IPS DF 19.7 (cell line): ENCODE results near the gene RNF130.
A peak's percentile ranks its signal among the peaks of the same experiment; 100 is the strongest.

ENCODE experiments used
- DNase-seq: peaks from one replicate; pipeline ENCODE4 v3.0.0-alpha.2; 2013; ENCODE audit warnings: low read depth, low spot score

The RNF130 gene

DNA sequence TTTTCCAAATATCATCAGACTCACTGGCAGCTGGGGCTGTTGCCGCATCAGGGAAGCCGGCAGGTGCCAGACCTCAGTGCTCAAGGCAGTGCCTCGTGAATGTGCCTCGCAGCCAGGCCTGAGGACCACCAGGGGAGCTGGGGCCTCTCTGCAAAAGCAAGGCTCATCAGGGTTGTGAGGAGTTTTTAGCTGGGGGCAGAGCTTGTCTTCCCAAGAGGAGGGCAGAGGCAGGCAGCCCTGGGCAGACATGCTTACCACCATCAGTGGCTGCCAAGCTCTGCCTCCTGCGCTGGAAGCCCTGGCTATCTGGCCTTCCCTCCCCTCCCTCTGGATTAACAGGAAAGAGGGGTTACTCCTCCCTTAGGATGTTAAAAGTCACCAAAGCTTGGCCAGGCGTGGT is 155.0 kb downstream of the RNF130 start:
- no peak for DNase-seq

DNA sequence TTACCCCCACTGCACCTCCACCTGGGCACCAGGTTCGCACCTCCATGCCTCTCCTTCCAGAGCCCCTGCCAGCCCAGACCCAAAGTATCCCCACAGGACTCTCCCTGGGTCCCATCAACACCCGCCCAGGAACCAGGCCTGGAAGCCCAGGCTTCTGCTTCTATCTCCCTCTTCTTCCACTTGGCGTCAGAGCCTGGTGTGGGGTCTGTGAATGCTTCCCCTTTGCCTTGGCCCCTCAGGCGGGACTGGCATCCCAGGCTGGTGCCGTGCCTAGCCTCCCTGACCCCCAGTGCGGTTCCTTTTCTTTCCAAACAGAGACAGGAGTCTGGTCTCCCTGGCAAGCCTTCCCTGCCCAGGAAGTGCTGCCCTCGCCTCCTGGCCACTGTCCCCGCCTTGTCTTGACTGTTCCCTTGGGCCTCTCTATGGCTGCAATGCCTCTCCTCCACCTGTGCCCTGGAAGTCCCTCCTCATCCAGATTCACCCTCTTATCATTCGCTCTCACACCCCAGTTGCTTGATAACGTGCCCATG is 156.1 kb downstream of the RNF130 start:
- DNase-seq, result no peak

DNA sequence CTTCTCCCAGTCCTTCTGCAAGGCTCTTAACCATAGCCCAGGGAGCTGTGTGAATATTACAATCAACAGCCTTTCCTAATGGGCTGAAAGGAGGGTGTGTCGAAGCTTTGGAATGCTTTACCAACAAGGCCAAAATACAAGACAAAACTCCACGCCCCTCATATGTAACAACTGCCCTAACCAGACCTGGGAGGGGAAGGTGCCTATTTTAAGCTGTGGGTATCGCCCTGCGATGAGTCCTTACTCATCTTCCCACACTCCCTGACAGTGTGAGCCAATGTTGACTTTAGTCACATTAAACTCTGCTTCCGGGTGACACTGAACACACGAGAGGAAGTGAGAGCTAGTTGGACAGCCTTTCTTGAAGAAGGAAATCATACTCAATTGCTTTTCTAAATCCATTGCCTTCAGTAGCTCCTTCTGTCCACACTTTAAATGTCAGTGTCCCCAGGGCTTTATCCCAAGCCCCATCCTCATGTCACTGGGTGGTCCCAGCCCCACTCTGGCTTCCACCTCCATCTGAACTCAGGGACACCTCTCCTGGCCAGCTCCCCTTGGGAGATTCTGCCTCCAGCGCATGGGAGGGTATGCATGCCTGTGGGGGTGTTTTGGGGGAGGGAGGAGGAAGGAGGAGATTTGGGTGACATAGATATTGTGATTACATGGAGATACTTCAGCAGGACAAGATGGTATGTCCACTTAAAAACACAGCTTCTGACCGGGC is 157.4 kb downstream of the RNF130 start:
- DNase-seq, result no peak

DNA sequence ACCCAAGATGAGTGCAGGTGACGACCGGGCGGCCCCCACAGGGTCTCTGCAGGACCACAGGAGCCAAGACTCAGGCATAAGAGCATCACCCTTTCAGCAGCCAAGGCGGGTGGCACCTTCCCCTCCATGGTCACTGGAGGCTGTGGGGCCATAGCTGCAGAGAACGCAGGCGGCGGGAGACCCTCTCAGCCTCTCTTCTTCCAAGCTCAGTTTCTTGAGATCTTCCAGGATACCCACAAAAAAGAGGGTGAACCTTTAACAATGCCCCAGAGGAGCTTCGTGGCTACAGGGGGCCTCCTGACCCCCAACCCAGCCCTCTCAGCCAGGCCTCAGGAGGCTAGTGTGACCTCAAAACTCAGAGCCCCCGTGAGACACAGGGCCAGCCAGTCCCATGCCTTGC is 158.1 kb downstream of the RNF130 start:
- DNase-seq, result no peak

GRCh38 chr5:179912951-179913350 is 158.6 kb downstream of the RNF130 start:
- no peak for DNase-seq

GRCh38 chr5:179912386-179912785 is 159.2 kb downstream of the RNF130 start:
- no peak for DNase-seq

DNA sequence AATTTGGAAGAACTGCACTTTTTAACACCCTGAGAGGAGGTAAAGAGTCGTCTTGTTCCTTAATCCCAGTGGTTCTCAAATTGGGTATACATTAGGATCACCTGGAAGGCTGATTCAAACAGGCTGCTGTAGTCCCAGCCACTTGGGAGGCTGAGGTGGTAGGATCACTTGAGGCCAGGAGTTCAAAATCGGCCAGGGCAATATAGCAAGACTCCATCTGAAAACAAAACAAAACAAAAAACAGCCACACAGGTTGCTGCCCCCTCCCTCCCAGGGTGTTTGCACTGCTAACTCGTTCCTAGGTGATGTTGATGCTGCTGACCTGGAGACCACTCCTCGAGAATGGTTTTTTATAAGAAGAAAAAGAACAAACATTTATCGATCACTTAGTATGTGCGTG is 162.3 kb downstream of the RNF130 start:
- no peak for DNase-seq

DNA sequence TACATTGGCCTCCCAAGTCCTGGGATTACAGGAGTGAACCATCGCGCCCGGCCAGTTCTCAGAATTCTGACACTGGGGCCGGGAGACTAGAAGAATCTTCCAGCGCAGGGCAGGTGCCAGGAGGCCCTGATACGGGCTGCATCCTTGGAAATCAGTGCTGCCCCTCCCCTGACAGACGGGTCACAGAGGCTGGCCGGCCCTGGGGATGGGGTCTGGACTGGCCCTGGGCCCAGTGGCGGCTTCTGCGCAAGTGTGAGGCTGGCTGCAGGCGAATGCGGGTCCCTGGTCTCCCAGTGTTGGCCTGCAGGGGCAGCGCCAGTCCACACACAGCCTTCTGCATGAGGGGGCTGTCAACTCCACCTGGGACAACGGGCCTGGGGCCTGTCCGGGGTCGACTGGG is 163.0 kb downstream of the RNF130 start:
- peak; percentile 42 for DNase-seq

DNA sequence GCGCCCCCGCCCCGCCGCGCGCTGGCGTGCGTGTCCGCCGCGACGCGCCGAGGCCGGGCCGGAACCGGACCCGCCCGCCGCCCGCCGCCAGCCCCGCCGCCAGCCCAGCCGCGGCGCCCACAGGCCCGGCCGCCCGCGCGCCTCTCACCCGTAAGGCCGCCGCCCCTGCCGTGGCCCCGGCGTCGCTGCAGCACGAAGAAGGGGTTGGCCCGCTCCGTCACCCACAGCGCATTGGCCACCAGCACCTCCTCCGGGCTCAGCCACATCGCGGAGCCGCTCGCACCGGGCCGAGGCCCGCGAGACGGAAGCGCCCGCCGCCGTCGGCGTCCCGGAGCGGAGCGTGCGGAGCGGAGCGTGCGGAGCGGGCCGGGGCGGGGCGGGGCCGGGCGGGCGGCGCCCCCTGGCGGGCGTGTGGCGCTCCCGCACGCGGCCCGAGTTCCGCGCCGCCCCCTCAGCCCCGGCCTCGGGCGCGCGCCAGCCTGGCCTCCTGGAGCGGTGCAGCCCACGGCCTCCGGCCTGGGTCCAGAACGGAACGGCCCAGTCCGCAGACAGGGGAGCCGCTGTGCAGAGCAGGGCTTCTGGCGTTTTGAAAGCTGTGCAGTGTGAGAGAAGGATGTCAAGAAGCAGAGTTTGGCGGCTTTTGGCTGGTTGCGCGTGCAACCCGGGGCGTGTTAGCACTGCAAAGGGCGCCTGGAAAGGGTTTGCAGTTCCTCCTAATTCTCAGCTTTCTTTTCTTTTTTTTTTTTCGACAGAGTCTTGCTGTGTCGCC is 163.8 kb downstream of the RNF130 start, which contains the start of gene TBC1D9B:
Gene TBC1D9B (minus strand): TSS at position 342 of the 769 bp plus-strand sequence. CDS start 76 bp downstream, at position 266.
- DNase-seq, result no peak

- no peak for DNase-seq
Measured at GRCh38 chr5:179906795-179907555, 164.6 kb downstream of the RNF130 start.

GRCh38 chr5:179906294-179906794 is 165.2 kb downstream of the RNF130 start:
- DNase-seq, result no peak

DNA sequence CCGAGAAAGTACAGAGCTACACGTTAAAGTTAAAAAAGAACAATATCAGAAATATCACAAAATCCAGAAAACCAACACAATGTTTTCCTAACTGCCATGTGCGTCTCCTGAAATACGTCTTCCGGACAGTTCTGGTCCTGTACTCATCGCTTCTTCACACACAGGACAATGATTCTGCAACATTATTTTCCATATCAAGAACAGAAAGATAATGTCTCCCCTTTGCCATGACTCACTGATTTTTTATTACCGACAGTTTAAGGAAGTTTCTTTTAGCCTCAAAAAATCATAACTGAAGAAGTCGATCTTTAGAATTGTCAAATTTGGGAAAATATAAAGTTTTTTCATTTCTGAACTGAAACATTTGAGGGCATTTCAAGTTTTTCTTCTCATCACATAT is 166.4 kb downstream of the RNF130 start:
- DNase-seq, result no peak
